Measurements from ENCODE around the gene SGSM2.

SGSM2 gene

DNA sequence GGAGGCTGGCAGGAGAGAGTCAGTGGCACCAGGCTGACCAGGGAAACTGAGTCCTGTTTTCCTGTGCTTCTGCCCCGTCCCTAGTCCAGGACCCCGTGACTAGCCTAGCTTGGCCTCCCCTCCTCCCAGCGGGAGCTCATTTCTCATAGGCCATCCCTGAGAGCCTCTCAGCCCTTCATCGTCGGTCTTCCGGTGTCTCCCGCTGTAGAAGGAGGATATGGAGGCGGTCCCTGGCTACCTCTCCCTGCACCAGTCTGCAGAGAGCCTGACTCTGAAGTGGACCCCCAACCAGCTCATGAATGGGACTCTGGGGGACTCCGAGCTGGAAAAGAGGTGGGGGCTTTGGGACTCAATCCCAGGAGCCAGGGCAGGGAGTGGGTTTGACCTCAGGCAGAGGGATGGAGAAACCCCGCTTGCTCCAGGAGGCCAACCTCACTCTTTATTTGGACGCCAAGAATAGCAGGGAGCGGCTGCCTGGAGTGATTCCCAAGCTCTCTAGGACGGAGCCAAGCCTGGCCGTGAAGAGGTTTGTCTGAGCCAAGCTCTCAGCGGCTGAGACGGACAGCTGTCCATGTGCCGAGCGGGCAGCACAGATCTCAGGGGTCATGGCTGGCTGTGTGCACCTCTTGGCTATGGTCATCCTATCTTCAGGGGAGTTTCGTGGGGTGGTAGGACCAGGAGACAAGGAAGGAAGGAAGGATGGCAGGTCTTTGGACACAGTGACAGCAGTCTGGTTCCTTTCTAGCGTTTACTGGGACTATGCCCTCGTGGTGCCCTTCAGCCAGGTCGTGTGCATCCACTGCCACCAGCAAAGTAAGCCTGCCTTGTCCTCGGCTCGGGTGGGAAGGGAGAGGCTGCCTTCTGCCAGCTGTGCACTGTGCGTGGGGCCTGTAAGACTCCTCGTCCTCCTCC lies 26.8 kb downstream of the SGSM2 start:
- no peak overlapping the region for H3K9ac ChIP-seq (ENCODE audit: low read length)
- H3K4me1 ChIP-seq (ENCODE audit: control insufficient read depth, insufficient read depth, low read length), result peaks cover 6% of the 10 kb centered on the region
- no peak overlapping the region for H3K27ac ChIP-seq (ENCODE audit: low read depth, low read length)
- H3K36me3 ChIP-seq (ENCODE audit: control insufficient read depth, insufficient read depth, low read length), result peaks cover 10% of the 10 kb centered on the region
- no peaks in the 10 kb centered on the region for H3K27me3 ChIP-seq (ENCODE audit: control insufficient read depth, insufficient read depth, low read length)
- no peak overlapping the region for H3K4me3 ChIP-seq (ENCODE audit: low read length)

DNA sequence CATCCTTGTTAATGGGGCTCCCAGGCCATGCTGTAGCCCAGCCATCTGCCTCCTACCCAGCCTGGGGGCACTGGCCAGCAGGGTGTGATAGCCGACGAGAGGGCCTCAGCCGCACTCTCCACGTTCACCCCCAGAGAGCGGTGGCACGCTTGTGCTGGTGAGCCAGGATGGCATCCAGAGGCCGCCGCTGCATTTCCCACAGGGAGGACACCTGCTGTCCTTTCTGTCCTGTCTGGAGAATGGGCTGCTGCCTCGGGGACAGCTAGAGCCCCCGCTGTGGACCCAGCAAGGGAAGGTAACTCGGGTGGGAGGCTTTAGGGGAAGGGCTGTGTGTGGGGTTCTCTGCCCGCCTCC lies 27.4 kb downstream of the SGSM2 start:
- Histone ChIP-seq H3K36me3 (ENCODE audit: control insufficient read depth, insufficient read depth, low read length) (peaks cover 10% of the 10 kb centered on the region), H3K4me1 (ENCODE audit: control insufficient read depth, insufficient read depth, low read length) (peaks cover 4% of the 10 kb centered on the region), H3K9ac (ENCODE audit: low read length) (no peak overlapping the region), H3K27ac (ENCODE audit: low read depth, low read length) (no peak overlapping the region), H3K4me3 (ENCODE audit: low read length) (no peak overlapping the region), H3K27me3 (ENCODE audit: control insufficient read depth, insufficient read depth, low read length) (no peaks in the 10 kb centered on the region)

DNA sequence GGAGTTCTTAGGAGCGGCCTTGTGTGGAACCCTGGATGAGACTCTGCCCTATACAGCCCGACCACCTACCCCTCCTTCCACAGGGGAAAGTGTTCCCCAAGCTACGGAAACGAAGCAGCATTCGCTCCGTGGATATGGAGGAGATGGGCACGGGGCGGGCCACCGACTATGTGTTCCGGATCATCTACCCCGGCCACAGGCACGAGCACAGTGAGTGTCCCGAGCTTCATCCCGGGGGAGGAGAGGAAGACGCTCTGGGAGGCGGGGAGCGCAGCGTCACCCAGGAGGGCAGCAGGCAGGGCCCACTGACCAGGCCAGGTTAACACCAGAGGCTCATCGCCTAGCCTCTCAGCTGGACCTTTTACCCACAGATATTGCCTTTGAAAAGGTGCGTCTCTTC lies 27.8 kb downstream of the SGSM2 start:
- H3K4me3 ChIP-seq (ENCODE audit: low read length), result no peak overlapping the region
- H3K4me1 ChIP-seq (ENCODE audit: control insufficient read depth, insufficient read depth, low read length), result peaks cover 4% of the 10 kb centered on the region
- H3K27me3 ChIP-seq (ENCODE audit: control insufficient read depth, insufficient read depth, low read length), result no peaks in the 10 kb centered on the region
- H3K27ac ChIP-seq (ENCODE audit: low read depth, low read length), result no peak overlapping the region
- H3K9ac ChIP-seq (ENCODE audit: low read length), result no peak overlapping the region
- peaks cover 10% of the 10 kb centered on the region for H3K36me3 ChIP-seq (ENCODE audit: control insufficient read depth, insufficient read depth, low read length)

DNA sequence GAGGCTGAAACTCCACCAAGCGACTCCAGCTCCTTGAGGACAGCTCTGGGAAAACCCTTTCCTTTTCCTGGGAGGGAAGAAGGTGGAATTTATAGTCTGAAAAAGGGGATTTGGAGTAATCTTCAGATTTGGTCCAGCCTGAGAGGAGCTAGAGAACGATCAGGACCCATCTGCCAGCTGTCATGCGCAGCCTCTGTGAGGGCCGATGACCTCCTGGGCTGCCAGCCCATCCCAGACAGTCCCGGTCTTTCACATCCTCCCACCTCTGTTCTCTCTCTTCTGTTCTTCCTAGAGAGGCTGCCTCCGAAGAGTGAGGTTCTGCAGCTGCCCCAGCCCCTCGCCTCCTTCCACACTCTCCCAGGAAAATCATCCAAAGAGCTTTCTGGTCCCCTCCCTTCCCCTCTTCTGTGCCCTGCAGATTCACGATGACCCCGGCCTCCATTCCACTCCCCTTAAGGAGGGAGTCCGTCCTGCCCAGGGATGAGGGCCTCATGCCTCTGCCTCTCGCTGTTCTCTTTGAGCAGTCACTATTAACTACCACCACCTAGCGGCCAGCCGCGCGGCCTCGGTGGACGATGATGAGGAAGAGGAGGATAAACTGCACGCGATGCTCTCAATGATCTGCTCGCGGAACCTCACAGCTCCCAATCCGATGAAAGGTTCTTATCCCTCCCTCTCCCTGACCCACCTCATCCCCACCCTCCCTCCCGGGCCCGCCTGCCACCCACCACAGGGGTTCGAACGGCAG lies 29.6 kb downstream of the SGSM2 start:
- Histone ChIP-seq H3K36me3 (ENCODE audit: control insufficient read depth, insufficient read depth, low read length) (peaks cover 8% of the 10 kb centered on the region), H3K9ac (ENCODE audit: low read length) (no peak overlapping the region), H3K27me3 (ENCODE audit: control insufficient read depth, insufficient read depth, low read length) (no peaks in the 10 kb centered on the region), H3K4me1 (ENCODE audit: control insufficient read depth, insufficient read depth, low read length) (peaks cover 4% of the 10 kb centered on the region), H3K4me3 (ENCODE audit: low read length) (no peak overlapping the region), H3K27ac (ENCODE audit: low read depth, low read length) (no peak overlapping the region)

DNA sequence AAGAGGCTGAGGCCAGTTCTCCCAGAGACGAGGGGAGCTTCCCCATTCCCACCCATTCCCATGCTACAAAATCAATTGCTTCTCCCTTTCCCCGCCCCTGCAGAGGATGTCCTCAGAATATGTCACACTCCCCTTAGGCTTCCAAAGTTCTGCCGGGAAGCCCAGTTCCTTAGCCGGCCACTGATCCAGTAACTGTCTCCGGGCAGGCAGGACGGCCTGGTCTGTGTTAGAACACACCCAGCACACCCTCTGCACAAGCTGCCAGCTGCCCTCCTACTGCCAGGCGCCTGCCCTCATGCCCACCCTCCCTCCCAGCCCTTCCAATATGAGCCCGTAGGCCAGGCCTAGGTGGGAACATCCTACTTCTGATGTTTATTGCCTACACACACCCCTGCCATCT lies 31.1 kb downstream of the SGSM2 start:
- H3K27ac ChIP-seq (ENCODE audit: low read depth, low read length), result peak overlapping the region; percentile 65
- H3K9ac ChIP-seq (ENCODE audit: low read length), result no peak overlapping the region
- H3K4me3 ChIP-seq (ENCODE audit: low read length), result no peak overlapping the region
- H3K36me3 ChIP-seq (ENCODE audit: control insufficient read depth, insufficient read depth, low read length), result peaks cover 14% of the 10 kb centered on the region
- no peaks in the 10 kb centered on the region for H3K27me3 ChIP-seq (ENCODE audit: control insufficient read depth, insufficient read depth, low read length)
- H3K4me1 ChIP-seq (ENCODE audit: control insufficient read depth, insufficient read depth, low read length), result peaks cover 4% of the 10 kb centered on the region

DNA sequence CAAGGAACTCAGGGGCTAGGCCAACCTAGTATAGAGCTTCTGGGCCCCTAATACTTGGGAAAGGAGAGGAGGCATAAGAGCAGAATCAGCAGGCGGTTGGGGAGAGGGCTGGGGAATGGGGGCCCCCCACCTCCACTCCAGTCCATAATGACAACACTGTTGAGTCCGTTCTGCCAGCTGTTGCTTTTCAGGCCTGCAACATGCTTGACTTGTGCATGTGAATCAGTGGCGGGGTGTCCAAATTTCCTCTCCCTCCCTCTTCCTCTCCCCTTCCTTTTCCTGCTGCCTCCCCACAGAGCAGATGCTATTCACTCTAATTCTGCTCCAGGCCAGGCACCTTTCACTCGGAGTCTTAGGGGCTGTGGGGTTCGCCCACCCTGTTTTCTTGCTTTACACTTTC lies 31.7 kb downstream of the SGSM2 start:
- H3K27ac ChIP-seq (ENCODE audit: low read depth, low read length), result peak overlapping the region; percentile 63
- no peaks in the 10 kb centered on the region for H3K27me3 ChIP-seq (ENCODE audit: control insufficient read depth, insufficient read depth, low read length)
- peaks cover 4% of the 10 kb centered on the region for H3K4me1 ChIP-seq (ENCODE audit: control insufficient read depth, insufficient read depth, low read length)
- no peak overlapping the region for H3K4me3 ChIP-seq (ENCODE audit: low read length)
- peaks cover 14% of the 10 kb centered on the region for H3K36me3 ChIP-seq (ENCODE audit: control insufficient read depth, insufficient read depth, low read length)
- no peak overlapping the region for H3K9ac ChIP-seq (ENCODE audit: low read length)

DNA sequence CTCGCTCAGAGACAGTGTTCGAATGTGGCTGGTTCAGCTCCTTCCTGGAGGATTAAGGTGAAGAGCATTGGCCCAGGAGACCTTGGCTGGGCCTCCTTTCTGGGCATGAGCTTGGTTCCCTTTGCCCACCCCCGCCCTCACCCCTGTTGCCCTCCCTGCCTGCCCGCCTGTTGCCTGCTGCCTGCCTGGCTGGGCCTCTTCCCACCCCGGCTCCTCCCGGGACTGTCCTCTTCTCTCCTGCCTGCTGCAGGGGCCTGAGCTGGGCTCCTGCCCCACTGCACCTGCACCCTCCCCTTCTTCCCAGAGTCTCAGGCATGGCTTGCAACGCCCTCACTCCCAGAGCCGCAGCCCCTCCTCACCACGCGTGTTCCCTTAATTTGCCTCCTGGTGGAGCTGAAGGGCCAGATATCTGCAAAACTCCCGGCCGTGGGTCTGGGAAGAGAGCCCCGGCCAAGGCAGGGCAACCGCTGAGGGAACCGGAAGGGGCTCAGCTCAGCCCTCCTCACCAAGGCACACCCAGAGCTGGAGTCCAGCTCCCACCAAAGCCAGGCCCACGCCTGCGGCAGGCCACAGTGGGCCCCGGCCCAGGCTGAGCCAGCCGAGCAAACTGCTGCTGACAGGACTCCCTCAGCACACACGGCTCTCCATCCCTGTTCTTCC lies 32.4 kb downstream of the SGSM2 start:
- Histone ChIP-seq H3K27me3 (ENCODE audit: control insufficient read depth, insufficient read depth, low read length) (no peaks in the 10 kb centered on the region), H3K4me1 (ENCODE audit: control insufficient read depth, insufficient read depth, low read length) (peaks cover 4% of the 10 kb centered on the region), H3K27ac (ENCODE audit: low read depth, low read length) (no peak overlapping the region), H3K4me3 (ENCODE audit: low read length) (no peak overlapping the region), H3K36me3 (ENCODE audit: control insufficient read depth, insufficient read depth, low read length) (peaks cover 13% of the 10 kb centered on the region), H3K9ac (ENCODE audit: low read length) (no peak overlapping the region)

DNA sequence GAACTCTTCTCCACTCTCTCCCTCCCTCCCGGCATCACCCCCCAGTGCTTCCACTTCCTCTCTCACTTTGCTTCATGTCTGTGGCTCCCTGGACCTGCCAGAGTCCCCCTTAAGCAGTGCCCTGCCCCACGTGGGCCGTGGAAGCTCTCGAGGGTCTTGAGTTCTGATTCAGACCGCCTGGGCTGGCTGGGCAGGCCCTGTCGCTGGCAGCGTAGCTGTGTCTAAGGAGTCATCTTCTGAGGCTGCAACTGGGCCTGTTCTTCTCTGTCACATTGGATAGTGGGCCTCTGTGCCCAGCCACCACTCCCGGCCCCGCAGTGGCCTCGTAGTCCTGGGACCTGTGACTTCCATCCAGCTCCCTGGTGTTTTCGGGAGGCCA lies 32.9 kb downstream of the SGSM2 start:
- no peak overlapping the region for H3K4me3 ChIP-seq (ENCODE audit: low read length)
- no peaks in the 10 kb centered on the region for H3K27me3 ChIP-seq (ENCODE audit: control insufficient read depth, insufficient read depth, low read length)
- no peak overlapping the region for H3K9ac ChIP-seq (ENCODE audit: low read length)
- peaks cover 13% of the 10 kb centered on the region for H3K36me3 ChIP-seq (ENCODE audit: control insufficient read depth, insufficient read depth, low read length)
- H3K4me1 ChIP-seq (ENCODE audit: control insufficient read depth, insufficient read depth, low read length), result peaks cover 4% of the 10 kb centered on the region
- H3K27ac ChIP-seq (ENCODE audit: low read depth, low read length), result no peak overlapping the region

DNA sequence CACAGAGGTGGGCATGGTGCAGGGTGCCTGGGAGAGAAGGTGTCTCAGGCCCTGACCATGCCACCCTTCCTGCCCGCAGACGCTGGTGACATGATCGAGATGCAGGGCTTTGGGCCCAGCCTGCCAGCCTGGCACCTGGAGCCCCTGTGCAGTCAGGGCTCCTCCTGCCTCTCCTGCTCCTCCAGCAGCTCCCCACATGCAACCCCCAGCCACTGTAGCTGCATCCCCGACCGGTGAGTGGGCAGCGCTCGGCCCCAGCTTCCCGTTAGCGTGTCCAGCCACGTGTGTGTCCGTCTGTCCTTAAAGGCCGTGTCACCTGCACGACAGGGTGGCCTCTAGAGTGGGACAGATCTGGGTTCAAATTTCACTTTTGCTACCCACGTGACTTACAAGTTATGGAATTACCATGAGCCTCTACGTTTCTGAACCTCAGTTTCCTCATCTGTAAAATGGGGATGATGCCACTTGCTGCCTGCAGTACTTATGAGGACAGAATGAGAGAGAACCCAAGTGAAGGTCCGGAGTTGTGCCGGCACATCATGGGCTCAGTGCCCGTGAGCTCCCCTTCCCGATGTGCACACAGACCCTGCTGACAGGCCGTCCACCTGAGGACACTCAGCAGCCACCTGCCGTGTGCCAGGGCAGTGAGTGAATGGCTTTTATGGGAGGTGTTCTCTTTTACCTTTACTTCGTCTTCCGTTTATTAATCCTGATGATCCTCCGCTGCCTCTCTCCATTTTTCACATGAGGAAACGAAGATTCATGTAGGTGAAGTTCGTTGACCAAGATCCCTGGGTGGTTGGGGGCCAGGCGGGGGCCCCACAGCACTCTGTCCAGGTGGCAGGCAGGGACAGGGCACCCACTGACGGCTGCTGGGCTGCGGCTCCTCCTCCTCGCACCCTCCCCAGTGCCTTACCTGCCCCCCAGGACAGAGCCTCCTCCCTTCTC lies 34.2 kb downstream of the SGSM2 start:
- H3K36me3 ChIP-seq (ENCODE audit: control insufficient read depth, insufficient read depth, low read length), result peaks cover 11% of the 10 kb centered on the region
- H3K27ac ChIP-seq (ENCODE audit: low read depth, low read length), result no peak overlapping the region

DNA sequence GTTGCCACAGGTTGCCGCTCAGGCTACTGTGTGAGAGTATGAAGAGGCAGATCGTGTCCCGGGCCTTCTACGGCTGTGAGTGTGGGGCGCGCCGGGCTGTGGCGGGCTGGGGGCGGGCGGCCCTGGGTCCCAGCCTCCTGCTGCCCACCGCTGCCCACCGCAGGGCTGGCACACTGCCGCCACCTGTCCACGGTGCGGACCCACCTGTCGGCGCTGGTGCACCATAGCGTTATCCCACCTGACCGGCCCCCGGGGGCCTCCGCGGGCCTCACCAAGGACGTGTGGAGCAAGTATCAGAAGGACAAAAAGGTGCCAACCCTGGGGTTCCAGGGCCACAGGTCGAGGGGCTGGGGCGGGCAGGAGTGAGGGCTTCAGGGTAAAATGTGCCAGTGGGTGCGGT lies 34.9 kb downstream of the SGSM2 start:
- Histone ChIP-seq H3K9ac (ENCODE audit: low read length) (no peak overlapping the region), H3K27me3 (ENCODE audit: control insufficient read depth, insufficient read depth, low read length) (no peaks in the 10 kb centered on the region), H3K27ac (ENCODE audit: low read depth, low read length) (no peak overlapping the region), H3K4me3 (ENCODE audit: low read length) (no peak overlapping the region), H3K4me1 (ENCODE audit: control insufficient read depth, insufficient read depth, low read length) (peaks cover 4% of the 10 kb centered on the region), H3K36me3 (ENCODE audit: control insufficient read depth, insufficient read depth, low read length) (peaks cover 8% of the 10 kb centered on the region)

More for the DNA sequence above, 34.2 kb downstream of the SGSM2 start:
- Histone ChIP-seq H3K9ac (ENCODE audit: low read length) (no peak overlapping the region), H3K4me3 (ENCODE audit: low read length) (no peak overlapping the region), H3K27me3 (ENCODE audit: control insufficient read depth, insufficient read depth, low read length) (no peaks in the 10 kb centered on the region), H3K4me1 (ENCODE audit: control insufficient read depth, insufficient read depth, low read length) (peaks cover 4% of the 10 kb centered on the region)

DNA sequence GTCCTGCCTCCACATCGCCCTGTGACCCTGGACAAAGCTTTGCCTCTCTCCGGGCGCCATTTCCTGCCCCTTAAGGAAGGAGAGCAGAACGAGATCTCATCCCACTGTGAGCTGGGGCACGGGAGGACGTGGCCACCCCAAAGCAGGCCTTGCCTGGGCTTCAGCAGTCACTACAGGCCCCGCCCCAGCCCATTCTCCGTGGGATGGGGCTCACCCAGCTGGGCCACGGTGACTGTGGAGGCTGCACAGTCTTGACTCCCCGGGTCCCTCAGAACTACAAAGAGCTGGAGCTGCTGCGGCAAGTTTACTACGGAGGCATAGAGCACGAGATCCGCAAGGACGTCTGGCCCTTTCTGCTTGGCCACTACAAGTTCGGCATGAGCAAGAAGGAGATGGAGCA lies 35.4 kb downstream of the SGSM2 start:
- H3K27me3 ChIP-seq (ENCODE audit: control insufficient read depth, insufficient read depth, low read length), result no peaks in the 10 kb centered on the region
- H3K9ac ChIP-seq (ENCODE audit: low read length), result no peak overlapping the region
- no peak overlapping the region for H3K27ac ChIP-seq (ENCODE audit: low read depth, low read length)
- H3K36me3 ChIP-seq (ENCODE audit: control insufficient read depth, insufficient read depth, low read length), result peaks cover 8% of the 10 kb centered on the region
- no peak overlapping the region for H3K4me3 ChIP-seq (ENCODE audit: low read length)
- H3K4me1 ChIP-seq (ENCODE audit: control insufficient read depth, insufficient read depth, low read length), result peaks cover 4% of the 10 kb centered on the region

DNA sequence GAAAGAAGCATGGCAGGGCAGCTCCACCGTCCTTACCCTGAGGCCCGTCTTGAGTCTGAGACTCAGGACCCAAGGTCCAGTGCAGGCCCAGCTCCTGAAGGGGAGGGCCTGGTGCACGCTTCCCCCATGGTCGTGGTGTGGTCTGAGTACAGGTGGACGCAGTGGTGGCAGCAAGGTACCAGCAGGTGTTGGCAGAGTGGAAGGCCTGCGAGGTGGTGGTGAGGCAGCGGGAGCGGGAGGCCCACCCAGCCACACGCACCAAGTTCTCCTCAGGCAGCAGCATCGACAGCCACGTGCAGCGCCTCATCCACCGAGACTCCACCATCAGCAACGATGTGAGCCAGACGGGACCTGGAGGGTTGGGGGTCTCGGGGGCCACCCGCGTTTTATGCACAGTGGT lies 35.9 kb downstream of the SGSM2 start:
- Histone ChIP-seq H3K36me3 (ENCODE audit: control insufficient read depth, insufficient read depth, low read length) (peaks cover 8% of the 10 kb centered on the region), H3K9ac (ENCODE audit: low read length) (no peak overlapping the region)

More for the DNA sequence above, 35.9 kb downstream of the SGSM2 start:
- Histone ChIP-seq H3K4me3 (ENCODE audit: low read length) (no peak overlapping the region), H3K27me3 (ENCODE audit: control insufficient read depth, insufficient read depth, low read length) (no peaks in the 10 kb centered on the region), H3K4me1 (ENCODE audit: control insufficient read depth, insufficient read depth, low read length) (no peaks in the 10 kb centered on the region), H3K27ac (ENCODE audit: low read depth, low read length) (no peak overlapping the region)
